Stimulated activated CD4-positive, alpha-beta T cell treated with anti-CD3 and anti-CD28 coated beads, Interleukin-4, amount 100 ng/mL, for 48 hours (primary cell): ENCODE data around the gene SLC25A5.
"Not testable (repeated sequence)": the region's sequence is repeated elsewhere in the genome, so short reads cannot be mapped to it uniquely, and the experiment has no call there.

Experiments used
- DNase-seq, 2 donors: peaks; one replicate each; pipeline ENCODE4 v3.0.0-alpha.2; 2020; ENCODE audit warnings: low read depth in 2 of 2

The SLC25A5 gene

DNA sequence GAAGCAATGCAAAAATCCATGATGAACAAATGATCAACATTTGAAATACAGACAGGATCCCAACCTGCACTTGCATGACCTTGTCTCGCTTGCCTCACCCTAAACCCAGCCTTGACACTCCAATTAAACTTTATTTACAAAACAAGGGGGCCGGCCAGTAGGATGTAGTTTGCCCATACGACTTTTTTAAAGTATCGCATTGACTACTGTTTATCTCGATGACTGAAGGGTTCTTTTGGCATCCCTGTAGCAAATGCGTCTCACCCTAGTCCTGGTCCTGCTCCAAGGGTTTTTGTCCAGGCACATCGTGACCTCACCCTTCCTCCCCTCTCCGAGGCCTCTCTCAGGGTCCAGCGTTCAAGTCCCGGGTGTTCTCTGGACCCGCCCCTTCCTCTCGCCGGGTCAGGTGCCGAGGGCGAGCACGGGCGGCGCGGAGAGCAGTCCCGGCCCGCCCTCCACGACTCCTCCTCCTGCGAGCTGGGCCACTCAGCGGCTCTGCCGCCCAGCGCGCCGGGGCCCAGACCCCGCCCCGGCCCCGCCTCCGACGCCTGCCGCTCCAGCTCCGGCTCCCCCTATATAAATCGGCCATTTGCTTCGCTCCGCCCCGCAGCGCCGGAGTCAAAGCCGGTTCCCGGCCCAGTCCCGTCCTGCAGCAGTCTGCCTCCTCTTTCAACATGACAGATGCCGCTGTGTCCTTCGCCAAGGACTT is at the start of gene SLC25A5:
SLC25A5 (plus strand) TSS at position 603 of the 709 bp plus-strand sequence; CDS start at position 675, 72 bp downstream.
- peak; percentile 66 to 77 for DNase-seq

DNA sequence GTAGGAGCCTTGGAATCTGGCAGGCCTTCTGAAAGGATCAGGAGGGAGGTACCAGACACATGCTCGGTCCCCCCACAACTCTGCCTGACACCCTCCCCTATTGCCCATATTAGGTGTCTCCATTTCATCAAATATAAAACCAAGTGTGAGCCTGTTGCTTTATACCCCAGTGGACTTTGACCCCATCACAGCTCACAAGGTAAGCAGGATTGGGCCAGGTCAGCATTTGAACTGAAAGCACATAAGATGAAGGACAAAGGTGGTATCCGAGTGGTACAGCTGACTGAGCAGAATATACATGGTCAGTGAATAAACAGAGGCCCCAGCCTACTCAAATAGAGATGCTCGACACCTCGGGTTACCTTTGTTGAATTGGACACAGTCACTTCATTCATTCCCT is 49.1 kb upstream of the SLC25A5 start:
- DNase-seq = no peak

DNA sequence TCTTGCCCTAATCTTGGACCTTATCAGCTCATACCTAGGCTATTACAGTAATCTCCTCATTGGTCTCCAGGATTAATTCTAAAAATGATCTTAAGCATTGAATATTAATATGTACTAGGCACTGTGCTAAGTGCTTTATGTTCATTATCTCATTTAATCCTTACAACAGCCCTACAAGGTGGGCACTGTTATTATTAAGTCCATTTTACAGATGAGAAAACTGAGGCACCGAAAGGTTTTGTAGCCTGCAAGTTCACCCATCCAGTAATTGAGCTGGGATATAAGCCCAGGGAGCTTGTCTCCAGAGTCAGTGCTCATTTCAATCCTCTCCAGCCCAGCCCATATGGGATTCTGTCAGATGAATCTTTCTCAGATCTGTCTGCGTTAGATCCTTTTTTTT is 48.3 kb upstream of the SLC25A5 start:
- DNase-seq = no peak

DNA sequence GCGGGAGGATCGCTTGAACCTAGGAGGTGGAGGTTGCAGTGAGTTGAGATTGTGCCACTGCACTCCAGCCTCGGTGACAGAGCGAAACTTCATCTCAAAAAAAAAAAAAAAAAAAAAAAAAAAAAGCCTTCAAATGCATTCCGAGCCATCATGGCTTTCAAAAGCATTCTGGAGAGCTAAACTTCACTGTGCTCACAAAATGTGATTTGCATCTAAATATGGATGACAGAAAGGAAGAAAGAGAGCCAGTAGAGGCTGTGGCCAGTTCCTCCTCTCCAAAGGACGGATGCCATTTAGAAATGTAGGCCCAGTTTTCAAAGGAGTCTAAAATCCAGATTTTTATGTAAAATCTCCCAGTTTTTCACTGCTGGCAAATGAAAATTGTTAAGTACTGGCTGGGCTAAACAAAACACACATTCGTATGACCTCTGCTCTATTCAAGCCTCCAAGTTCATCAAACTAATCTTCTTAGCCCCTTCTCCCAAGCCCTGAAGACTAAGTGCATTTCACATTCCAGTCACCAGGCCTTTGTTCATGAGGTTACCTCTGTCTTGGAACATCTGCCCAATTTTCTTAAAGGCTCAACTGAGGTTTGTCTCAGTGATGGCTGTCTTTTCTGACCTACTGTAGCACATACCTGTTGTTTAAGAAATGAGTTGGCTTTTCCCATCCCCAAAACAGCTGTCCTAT is 47.1 kb upstream of the SLC25A5 start:
- DNase-seq = no peak

DNA sequence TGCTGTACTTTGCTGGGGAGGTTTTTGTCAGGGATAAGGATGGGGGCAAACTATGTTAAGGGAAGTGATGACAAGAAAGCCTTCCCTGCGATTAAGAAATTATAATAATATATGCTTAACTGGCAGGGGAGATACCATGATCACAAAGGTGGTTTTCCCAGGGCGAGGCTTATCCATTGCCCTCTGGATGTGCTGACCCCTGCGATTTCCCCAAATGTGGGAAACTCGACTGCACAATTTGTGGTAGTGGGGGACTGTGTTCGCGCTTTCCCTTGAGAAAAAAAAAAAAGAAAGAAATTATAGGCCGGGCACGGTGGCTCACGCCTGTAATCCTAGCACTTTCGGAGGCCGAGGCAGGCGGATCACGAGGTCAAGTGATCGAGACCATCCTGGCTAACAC is 44.6 kb upstream of the SLC25A5 start:
- no peak for DNase-seq

DNA sequence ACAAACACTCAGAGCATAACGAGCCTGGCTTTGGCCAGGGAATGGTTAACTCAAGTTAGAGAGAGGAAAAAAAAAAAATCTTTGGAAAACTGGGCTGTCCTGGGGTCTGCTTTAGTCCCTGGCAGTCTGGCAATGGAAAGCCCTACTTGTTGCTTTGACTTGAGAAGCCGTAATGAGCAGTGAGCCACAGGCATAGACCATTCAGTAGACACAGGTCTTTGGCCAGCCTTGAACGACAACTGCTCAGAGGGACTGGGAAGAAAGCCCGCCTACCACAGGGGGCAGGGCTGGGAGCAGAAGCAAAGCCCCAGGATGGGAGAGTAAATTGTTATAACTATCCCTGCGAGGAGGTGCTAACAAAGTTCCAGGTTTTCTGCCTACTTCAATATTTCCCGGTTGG is 43.2 kb upstream of the SLC25A5 start:
- no peak for DNase-seq

DNA sequence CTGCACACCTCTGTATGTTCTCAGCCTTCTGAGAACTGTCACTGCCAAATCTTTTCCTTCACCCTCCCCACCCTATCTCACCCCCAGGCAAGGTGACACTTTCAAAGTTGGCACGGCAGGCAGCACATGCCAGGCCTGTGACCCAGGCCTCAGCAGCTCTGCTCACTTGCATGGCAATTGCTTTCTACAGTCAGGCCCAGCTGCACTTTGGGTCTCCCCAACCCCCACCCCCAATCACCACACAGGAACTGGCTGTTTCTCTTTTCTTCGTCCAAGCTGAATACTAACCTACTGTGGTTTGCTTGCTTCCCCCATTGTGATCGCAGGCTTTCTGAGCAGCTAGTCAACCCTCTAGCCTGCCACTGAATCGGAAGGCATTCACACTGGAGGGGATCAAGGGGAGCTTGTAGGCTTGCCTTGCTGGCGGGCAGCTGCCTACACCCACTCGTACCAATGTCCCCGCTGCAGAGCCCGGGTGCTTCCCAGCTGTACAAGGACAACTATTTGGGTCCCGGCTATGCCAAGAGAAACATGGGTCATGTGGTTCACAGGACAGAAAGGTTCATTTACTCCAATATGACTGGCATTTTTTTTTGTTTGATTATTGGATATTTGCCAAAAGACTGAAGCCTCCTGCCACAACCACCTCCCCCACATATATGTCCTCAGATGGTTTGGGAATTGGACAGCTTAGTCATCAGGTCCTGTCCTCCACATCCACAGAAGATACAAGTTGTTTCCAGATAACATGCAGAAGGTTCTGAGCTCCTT is 41.0 kb upstream of the SLC25A5 start:
- no peak for DNase-seq

DNA sequence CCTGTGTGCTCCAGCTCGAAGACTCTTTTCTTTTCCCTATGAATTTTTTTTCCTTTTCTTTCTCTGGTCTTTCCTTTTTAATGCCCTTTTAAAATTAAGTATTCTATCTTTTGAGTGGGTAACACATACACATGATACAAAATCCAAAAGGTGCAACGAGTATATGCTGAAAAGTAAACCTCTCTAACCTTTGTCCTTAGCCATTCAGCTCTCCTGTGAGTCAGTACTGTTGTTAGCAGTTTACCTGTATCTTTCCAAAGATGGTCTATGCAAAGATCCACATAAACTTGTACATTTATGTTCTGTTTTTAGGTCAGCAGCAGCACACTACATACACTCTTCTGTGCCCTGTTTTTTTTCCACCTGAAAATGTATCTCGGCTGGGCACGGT is 40.5 kb upstream of the SLC25A5 start:
- no peak for DNase-seq

DNA sequence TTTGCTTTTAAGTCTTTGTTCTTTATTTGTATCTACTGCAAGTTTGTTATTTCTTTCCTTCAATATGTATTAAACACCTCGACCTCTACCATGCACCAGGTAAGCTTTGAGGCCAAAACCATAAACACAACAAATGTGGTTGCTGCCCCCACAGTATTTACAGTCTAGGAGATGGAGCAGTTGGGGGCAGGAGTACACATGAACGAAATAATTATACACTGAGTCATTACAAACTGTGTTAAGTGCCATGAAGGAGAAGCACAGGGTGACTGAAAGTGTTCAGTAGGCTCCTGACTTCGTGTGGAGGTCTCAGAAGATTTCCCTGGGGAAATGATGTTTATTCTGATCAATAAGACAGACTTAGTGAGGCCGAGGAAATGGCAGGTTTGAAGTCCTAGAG is 38.8 kb upstream of the SLC25A5 start:
- no peak for DNase-seq

DNA sequence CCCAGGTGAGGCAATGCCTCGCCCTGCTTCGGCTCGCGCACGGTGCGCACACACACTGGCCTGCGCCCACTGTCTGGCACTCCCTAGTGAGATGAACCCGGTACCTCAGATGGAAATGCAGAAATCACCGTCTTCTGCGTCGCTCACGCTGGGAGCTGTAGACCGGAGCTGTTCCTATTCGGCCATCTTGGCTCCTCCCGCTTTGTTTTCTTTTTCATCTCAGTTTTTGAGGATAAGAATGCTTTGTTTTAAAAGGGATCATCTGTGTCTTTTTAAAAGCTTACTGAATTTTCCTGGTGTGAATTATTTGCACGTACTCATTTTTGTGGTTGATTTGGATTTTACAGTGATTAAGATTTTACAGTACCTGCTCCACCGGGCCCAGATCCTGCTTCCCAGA is 26.9 kb upstream of the SLC25A5 start:
- not testable (repeated sequence) for DNase-seq

DNA sequence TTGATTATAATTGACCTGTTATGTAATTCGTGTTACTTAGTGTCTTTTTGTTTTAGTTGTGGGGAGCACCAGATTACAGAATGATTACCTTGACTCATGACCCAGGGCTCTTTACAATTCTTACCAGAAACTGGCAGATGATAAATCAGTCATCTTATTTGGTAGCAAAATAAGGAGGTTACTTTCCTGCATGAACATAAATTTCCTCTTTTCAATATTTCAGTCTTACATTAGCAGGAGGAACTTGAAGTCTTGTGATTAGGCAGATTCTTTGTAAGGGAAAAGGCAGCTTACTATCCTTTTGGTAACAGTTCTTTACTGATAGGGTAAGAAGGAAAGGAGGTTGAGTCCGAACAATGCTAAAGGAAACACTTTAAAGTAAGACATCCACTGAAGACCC is 26.0 kb upstream of the SLC25A5 start:
- DNase-seq = no peak

DNA sequence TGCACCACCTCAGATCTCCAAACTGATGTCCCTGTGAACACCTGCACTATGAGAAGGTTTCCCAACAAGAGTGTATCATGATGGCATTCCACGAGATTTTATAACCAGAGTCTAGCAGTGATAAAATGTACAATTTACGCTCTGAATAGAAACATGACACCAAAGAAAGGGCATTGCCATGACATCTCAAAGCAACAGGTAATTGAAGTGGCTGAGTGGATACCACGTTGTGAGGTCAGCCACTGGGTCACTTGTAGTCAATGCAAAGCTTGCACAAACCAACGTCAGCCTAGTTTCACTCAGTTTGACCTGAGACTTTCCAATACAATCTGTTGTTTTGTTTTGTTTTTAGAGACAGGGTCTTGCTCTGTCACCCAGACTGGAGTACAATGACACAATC is 15.0 kb upstream of the SLC25A5 start:
- DNase-seq = no peak

DNA sequence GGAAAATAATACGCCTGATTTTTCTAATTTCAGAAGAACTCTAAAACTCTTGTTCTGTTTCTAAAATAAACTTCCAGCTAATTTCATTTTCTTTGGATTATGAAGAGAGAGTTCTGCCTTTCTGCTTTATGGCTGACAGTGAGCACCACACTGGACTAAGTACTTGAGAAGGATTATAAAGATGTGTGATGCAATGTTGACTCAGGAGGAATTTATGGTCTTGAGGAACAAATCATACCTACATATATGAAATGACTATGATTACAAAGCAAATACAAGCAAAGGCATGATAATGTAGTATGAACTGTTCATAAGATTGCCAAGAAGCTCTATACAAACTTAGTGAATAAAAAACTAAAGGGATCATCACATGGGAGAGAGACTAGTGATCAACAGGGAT is 13.0 kb upstream of the SLC25A5 start:
- no peak for DNase-seq

DNA sequence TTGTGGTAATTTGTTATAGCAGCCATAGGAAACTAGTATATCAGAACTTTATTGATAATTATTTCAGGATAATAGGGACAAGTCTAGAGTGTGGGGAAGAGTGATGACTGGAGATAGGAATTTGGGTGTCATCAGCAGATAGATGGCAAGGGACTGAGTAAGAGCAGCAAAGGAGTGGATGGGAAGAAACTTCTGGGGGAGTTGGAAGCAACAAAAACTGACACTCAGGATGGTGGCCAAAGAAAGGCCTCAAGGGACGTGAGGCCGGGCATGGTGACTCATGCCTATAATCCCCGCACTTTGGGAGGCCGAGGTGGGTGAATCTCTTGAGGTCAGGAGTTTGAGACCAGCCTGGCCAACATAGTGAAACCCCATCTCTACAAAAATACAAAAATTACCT is 9.1 kb upstream of the SLC25A5 start:
- DNase-seq = no peak

DNA sequence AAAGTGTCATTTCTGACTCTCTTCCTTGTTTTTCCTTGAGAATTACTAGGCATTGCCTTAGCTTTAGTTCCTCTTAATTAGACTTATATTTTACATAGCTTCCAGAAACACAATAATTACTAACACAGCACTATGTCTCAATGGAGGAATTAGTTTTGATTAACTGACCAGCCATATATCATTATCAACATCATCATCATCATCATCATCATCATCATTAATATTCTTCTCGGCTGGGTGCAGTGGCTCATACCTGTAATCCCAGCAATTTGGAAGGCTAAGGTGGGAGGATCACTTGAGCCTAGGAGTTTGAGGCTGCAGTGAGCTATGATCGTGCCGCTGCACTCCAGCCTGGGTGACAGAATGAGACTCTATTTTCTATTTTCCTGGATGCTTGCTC is 2.7 kb upstream of the SLC25A5 start:
- DNase-seq = no peak

DNA sequence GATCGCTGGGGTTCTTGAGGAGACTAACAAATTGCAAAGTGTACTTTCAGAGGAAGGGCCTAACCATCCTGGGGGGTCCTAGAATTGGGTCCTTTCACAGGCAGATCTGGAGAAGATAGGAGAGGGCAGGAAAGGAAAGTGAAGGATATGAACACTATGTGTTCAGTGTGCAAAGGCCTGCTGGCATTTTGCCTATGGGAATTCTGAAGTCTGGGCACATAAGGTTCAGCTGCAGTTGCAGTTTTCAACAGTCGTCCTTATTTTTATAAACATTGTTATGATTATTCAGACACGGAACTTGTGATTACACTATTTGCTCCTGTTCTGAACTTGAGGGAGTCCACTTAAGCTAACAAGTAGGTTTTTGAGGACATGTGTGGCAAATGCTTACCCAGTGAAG is 1.3 kb upstream of the SLC25A5 start:
- no peak for DNase-seq

DNA sequence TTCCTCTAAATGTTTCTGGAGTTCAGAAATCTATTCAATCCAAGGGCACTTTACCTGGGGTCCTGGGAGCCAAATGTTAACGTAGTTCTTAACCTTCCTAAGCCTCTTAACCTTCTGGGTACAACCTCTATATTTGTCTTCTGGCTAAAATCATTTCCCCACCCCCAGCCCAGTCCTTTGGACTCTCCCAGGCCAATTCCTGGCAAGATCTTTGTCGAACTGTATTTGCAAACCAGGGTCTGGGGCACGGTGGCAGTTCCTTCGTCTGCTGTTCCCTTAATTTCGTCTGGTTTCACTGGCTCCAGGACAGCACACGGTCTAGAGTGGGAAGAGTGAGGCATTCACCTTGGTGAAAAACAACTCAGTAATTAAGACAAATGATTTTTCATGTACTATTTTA is 811 bp upstream of the SLC25A5 start:
- no peak for DNase-seq

DNA sequence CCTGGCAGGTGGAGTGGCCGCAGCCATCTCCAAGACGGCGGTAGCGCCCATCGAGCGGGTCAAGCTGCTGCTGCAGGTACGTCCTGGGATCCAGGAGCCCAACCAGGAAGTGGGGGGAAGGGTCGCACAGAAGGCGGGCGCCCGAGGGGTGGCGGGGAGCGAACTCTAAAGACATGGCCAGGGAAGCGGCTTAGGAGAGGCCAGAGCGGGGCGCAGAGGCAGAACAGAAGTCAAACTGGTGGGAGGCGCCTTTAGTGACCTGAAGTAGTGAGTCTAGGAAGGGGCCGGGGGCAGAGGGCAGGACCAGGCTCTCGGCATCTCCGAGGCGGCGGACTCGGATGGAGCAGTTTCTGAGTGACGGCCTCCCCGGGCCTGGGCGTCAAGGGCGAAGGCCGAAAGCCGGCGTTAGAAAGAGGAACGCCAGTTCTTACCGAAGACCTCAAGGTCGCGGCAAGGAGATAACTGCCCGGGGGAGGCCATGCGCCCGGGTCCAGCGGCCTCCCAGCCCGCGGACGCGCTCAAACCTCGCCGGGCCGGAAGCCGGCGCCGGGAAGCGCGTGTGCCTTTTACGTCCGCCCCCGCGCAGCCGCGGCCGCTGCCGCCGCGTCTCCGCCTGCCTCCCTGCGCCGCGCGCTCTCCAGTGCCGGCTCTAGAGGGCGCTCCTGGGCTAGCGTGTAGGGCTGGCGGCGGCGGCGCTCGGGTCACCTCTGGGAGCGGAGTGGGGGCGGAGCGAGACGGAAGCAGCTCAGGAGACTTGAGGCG is 488 bp downstream of the SLC25A5 start:
- DNase-seq = peak; percentile 84

DNA sequence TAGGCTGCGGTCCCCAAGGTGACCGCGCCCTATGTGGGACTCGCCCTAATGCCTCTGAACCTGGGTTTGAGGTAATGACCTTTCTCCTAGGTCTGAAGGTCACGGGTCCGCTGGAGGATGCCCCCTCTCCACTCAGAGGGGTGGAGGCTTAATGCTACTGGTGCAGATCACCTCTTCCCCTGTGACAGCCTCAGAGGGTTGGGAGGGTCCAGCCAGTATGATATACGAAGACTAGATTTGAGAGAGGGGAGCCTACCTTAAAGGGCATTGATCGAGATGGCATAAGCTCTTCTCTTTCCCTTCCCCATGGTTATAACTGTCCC is 1.0 kb downstream of the SLC25A5 start:
- no peak for DNase-seq

DNA sequence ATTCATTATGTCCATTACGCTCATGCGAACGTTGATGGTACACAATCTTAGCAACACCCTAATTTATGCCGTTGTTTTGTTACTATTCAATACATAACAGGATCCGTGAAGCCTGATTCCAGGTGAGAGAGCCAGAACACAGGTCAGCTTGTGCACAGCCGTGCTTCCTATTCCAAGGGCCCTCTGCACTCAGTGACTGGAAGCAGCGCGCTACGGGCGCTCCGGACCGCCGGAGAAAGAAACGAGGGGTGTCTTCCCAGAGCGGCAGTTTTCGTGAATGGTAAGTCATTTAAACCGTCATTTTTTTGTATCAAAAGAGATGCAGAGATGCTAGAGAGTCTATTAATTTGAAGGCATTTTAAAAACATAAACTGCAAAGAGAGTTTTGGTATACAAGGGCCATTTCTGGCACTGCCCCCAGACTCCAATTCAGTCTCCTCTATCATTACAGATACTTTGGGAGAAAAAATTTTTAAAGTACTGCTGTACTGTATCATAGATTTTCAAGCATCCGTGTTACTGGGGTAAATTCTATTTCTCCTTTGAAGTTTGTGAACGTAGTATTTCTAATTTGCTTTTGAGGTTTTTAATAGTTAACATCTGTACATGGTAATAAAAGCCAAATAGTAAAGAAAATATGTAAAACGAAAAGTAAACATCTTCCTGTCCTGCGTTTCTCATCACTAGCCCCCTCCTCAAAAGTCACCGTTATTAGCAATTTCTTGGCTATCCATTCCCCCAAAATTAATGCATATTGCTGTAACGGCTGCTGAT is 6.6 kb downstream of the SLC25A5 start:
- DNase-seq = no peak

DNA sequence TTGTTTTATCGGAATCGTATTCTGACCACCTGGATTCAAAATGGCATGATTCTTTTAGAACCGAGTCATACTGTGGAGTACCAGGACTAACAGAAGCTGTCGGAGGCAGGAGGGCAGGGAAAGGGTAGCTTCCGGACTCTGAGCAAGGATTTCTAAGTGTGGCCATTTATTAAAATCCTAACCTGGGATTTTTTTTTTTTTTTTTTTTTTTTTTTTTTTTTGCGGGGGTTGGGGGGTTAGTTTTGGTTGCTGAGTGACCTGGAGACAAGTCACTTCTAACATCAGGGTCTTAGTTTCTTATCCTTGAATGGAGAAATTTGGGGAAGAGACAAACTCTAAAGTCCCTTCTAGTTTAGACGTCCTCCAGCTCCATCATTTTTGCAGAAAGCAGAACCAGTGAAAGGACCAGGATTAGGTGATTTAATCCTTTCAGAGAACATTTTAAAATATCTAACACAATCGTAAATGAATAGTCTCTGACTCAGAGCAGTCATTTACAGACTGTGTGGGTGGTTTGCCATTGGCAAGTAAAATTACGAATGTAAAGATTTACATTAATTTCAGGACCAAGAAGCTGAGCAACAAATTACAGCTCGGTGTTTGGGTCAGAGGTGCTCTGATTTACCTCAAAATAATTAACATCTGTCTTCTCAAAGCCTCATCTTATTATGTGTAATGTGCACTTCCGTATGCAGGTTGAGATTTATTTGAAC is 7.3 kb downstream of the SLC25A5 start:
- DNase-seq = no peak
